HG03097 (cell line): ENCODE measurements around the gene C4orf17.
"Not testable (repeated sequence)": the region's sequence is repeated elsewhere in the genome, so short reads cannot be mapped to it uniquely, and the experiment has no call there.

Experiments used
- ATAC-seq: cut with Tn5 transposase; IDR thresholded peaks from one replicate; pipeline ENCODE4 v1.9.1; 2021; ENCODE audit not compliant: unreplicated experiment, low FRiP score

C4orf17 gene

DNA sequence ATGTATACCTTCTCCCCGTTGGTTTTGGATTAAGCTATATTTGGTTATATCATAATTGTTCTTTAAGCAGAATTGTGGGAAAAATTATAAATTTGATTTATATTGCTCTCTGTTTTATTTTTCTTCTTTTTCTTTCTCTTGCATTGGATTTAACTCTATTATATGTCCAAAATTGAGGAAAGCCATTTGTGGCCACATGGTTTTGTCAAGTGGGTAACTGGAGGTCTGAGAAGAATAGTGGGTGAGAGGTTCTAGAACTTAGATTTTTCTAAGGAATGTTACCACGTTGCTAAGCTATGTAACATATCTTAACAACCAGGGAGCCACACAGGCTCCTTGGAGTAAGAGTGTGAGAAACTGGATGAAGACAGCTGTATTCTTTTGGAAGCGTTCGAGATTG lies at the start of gene C4orf17:
Gene C4orf17, plus strand, starts transcription at position 301 of the 400 bp plus-strand sequence. CDS start 2,061 bp downstream, outside the sequence.
- no peak for ATAC-seq

- ATAC-seq = no peak
Measured at GRCh38 chr4:99461623-99462401, 49.0 kb upstream of the C4orf17 start.

DNA sequence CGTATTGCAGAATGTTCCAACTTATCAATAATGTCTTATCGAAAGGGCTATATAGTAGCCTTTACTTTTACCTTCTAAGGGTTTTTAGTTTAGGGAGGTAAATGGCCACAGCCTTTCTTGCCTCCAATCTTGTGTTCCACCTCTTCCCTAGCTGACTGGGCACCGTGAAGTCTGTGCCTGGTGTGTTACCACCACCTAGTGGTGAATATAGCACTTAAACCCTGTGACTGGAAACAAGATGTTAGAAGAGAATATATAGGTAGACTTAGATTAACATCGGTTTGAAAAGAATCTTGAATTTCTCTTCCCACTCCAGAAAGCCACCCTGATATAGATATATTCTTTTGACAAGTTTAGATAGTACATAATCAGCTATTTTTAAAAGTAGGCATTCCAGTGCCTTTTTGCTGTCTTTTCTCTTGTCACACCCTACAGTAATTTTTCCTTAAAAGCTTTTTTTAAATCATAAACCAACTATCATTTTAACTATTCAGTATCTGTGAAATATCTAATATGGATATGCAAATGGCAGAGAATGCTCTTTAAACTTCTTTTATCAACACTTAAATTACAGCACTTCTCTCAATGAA lies 47.9 kb upstream of the C4orf17 start:
- ATAC-seq = peak; percentile 94

DNA sequence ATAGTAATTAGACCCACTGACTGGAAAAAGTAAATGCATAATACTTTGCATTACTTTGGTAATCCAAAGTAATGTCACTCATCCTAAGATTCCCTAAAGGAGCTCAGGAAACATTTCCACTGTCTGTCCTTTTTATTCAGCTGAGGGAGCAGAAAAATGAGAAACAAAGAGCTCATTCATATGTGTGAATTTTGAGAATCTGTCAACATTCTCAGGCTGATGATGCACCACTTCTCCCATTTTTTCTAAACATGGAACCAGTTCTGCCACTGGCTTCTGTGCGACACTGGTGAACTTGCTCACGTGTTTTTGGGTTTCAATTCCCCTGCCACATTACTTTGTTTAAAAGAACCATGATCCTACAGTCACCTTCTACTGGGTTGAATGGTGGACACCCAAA lies 47.3 kb upstream of the C4orf17 start:
- ATAC-seq = no peak

DNA sequence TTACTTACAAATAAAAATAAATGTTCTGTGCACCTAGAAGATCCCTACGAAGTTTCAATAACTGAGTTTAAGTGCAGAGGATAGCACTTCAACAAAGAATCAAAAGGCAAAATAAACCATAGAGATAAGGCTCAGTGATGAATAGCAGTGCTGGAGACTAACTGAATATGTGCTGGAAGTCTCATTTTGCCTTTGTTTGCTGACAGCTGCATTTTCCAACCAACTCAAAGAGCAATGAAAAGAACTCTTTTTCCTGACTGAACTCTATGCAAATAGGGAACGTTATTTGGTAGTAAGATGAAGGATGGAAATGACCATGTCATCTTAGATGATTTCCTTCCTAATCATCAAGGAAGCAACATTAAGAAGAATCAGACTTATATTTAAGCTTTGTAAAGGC lies 42.9 kb upstream of the C4orf17 start:
- ATAC-seq = no peak

DNA sequence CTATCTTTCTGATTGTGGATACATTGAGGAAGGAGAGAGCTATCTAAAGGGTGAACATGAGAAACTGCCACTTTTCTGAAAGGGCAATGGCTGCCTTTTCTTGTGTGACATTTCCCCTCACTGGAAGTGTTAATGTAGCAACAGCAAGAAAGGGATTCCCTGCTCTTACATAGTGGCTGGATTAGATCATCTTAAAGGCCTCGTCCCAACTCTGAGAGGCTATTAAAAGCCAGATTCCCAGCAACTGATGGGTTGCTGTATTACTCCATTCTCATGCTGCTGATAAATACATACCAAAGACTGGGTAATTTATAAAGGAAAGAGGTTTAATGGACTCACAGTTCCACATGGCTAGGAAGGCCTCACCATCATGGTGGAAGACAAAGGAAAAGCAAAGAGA lies 41.9 kb upstream of the C4orf17 start:
- ATAC-seq = no peak

- no peak for ATAC-seq
Measured at GRCh38 chr4:99471349-99471748, 39.5 kb upstream of the C4orf17 start.

DNA sequence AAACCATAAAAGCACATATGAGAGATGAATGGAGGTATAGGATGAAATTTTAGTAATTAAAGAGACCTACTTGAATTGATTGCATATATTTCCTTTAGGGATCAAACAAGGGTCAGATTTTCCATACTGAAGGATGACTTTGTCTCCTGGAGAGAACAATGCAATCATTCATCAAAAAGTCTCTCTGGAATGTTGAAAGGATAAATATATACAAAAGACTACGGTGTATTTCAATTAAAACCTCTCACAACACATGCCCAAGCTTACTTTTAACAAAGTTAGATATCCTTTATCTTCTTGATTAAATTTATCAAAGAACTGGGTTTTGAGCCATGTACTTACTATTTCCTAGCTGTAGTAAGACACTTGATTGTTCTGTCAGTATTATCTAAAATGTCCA lies 38.9 kb upstream of the C4orf17 start:
- no peak for ATAC-seq

DNA sequence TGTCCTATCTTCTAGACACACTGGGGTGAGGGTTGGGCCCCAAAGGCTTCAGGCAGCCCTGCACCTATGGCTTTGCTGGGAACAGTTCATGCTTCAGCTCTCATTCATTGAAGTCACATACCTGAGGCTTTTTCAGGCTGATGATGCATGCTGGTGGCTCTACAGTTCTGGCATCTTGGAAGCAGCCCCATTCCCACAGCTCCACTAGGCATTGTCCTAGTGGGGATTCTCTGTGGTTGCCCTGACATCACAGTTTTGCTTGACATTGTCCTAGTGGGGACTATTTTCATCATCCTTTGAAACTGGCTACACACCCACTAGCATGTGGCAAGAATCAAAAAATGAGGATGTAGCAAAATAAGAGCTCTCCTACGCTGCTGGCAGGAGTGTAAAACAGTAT lies 37.7 kb upstream of the C4orf17 start:
- no peak for ATAC-seq

DNA sequence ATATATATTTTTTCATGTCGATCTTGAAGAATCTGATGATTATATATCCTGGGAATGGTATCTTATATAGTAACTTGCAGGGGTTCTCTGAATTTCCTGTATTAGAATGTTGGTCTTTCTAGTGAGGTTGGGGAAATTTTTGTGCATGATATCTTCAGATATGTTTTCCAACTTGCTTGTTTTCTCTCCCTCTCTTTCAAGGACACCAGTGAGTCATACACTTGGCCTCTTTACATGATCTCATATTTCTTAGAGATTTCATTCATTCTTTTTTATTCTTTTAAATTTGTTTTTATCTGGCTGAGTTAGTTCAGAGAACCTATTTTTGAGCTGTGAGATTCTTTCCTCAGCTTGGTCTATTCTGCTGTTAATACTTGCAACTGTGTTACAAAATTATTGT lies 27.2 kb upstream of the C4orf17 start:
- ATAC-seq = no peak

DNA sequence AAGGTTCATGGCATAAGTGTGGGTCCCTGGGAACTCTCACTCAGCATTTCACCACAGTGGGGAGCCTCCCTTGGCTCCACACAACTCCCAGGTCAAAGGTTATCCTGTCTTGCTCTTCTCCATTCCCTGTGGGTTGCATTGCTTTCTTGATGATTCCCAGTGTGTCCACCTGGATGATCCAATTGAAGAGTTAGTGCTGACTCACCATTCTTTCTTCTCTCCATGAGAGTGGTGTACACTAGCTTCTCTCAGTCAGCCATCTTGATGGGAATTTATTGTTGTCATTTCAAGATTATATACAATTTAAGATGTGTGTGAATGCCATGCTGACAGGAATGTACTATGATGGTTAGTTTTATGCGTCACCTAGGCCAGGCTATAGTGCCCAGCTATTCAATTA lies 25.6 kb upstream of the C4orf17 start:
- ATAC-seq = no peak

DNA sequence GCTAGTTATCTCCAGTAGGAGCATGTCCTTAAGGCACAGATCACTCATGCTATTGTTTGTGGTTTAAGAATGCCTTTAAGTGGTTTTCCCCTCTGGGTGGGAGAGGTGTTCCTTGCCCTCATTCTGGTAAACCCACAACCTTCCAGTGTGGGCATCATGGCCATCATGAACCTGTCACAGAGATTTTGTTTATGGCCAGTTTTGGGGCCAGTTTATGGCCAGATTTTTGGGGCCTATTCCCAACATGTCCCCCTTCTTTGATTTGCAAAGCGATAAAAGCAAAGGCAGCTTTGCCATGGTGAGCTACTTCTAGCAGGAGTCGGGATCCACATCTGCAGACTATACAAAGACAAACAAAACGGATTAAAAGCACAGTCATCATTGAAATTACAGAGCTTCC lies 24.2 kb upstream of the C4orf17 start:
- not testable (repeated sequence) for ATAC-seq

DNA sequence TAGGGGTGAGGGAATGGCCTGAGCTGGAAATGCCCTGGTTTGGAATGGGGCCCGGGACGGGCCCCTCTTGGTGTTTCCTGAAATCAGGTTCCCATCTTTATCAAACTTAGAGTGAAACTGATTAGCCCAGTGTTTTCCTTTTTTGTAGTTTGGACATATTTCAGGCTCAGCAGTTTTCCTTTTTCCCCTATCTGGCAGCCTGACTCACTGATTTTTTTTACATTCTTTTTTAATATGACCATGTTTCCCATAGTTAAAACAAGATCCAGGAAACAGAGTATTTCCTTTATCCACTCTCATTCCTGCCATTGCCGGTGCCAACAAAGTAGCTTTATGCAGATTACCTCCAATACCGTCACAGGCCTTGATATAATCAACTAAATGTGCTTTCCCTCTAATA lies 20.5 kb upstream of the C4orf17 start:
- ATAC-seq = no peak

DNA sequence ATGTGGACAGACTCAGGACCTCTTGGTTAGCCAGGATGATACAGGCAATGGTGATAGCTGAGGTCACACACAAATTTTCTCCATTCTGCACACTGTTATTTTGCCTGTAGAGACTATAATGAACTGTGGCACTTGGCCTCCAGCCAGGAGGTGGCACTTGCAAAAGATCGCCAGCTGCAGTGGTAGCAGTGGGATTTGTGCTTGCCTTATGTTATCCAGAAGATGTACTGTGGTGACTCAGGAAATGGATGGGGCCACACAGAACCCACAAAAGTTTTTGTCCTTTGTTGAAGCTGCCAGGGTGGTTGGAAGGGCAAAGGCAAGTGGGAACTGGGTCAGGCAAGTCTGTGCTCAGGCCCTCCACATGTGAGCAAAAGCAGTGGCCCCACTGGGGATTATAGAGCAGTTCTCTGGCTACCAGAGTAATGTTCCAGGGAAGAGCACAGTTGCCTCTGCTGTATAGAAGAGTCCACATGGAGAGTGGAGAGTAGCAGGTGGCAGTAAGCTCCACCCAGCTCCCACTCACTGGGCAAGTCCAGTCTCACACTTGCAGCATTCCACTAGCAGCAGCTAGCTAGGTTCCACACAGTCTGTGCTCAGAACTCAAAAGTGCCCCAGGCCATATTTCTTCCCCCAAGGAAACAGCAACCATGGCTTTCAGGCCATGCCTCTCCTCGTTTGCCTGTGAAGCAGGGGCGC lies 5.9 kb upstream of the C4orf17 start:
- no peak for ATAC-seq

DNA sequence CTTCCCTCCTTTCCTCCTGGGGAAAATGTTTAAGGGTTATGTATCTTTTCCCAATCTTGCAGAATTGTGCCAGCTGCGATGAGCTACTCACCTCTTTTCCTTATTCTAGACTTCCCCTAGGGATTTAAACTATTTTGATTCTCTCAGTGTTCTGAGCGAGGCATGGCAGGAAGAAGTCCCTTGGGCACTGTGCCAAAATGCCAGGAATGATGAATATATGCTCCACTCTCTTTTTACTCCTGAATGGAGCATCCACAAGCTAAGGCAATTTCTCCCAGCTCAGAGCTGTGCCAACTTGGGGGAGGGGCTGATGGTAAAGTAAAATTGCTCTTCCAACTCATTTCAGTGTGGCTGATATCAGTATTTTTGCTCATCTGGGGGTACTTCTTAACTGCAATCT lies 4.0 kb upstream of the C4orf17 start:
- ATAC-seq = no peak

DNA sequence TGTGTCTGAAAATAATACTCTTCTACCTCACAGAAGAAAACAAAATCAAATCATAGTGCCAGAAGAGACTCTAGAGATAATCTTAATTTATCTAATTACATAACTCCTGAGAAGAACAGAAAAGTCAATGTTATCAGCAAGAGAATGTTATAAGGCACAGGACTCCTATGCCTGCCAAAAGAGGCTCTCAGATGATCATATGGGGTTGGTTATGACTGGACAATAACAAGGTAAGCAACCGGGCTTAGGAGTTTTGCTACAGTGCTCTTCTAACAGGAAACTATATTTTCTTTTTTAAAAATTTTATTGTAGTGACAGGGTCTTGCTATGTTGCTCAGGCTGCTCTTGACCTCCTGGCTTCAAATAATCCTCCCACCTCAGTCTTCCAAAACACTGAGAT lies 3.5 kb upstream of the C4orf17 start:
- ATAC-seq = no peak

DNA sequence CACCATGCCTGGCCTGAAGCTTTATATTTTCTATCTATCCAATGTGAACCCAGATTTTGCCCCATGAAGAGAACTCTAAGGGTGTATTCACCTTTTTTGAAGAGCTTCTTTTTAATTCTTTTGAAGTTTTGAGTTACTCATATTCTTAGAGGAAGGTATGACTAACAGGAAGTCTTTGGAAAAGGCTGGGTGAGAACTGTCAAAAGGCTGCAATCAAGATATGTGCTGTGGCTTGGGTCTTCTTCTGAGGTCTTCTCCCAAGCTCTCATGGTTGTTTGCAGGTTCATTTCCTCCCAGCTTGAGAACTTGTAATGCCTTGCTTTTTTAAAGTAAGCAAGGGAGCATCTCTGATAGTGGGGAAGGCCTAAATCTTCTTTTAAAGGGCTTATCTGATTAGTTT lies 3.1 kb upstream of the C4orf17 start:
- no peak for ATAC-seq

GRCh38 chr4:99518601-99519295 lies 7.9 kb downstream of the C4orf17 start:
- no peak for ATAC-seq

DNA sequence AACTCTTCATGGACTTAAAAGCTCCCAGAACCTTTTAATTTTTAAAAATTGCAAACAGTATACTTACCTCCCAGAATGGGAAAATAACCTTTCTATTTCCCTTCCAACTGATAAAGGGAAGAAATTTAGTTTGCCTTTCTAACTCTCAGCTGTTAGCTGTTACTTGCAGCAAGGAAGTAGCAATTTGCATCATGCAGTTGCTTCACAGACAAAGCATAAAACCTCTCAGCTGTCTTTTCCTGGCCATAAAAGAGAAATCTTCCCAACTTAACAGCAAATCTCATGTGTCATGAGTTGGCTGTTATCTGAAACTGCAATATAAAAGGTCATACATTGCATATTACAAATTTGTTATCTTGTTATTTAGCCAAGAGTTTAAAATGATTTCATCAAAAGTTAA lies 18.4 kb downstream of the C4orf17 start:
- ATAC-seq = no peak

DNA sequence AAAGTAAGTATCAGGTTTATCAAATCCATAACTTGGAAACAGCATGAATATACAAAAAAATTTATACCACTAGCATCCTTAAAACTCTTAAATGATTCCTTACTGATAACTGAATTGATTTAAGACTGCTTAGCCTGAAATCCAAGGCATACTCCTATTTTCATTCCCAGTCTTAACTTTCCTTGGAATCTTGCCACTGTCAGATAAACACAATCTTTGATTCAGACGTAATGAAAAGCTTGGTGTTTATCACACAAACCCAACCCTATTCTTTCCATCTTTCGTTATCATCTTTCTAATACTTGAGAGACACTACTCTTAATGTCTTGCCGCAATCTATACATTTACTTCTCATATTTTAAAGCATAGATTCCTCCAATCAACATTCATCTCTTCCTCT lies 19.1 kb downstream of the C4orf17 start:
- no peak for ATAC-seq

GRCh38 chr4:99534699-99535098 lies 23.9 kb downstream of the C4orf17 start:
- not testable (repeated sequence) for ATAC-seq
